ENCODE results near the gene APLNR. TPM values are rescaled to one million over a fixed set of nuclear protein-coding genes. Genes with fewer than 3 reads are reported as not detected.

APLNR gene
- polyA plus RNA-seq, 2 of the 4 experiments (the other 2 are of a cell fraction) = 0.08 to 0.14 TPM

- Histone ChIP-seq H3K27ac (no peak overlapping the region), H3K9me3 (0 out of 3 replicates have a peak, but pooled peaks cover 4% of the 10 kb centered on the region), H3K4me2 (no peak overlapping the region), H3K4me1 (no peaks in the 10 kb centered on the region), H3K4me3 (no peak overlapping the region)
- 66% methylated on average over 2 of the region's 2 CpGs for whole genome bisulfite sequencing (ENCODE audit: missing lambda C conversion rate)
- DNase-seq (ENCODE audit: low read depth in 1 of 2, low spot score in 1 of 2) (no peak), FAIRE-seq (no peak), ATAC-seq (no peak)
- TF ChIP-seq SMC3 (IDR thresholded peaks at IDR 0.05) = no peak
- no peak for TF ChIP-seq NR3C1 (IDR thresholded peaks at IDR 0.05)
- no peak for TF ChIP-seq ZFP36 (IDR thresholded peaks at IDR 0.05; ENCODE audit: borderline replicate concordance, partially characterized antibody)
- TF ChIP-seq HMGXB4 (CRISPR knock-in tag; IDR thresholded peaks at IDR 0.05; ENCODE audit: borderline replicate concordance) = no peak
- no peak for TF ChIP-seq ZSCAN20 (CRISPR knock-in tag; IDR thresholded peaks at IDR 0.05)
- TF ChIP-seq HES2 (IDR thresholded peaks at IDR 0.05) = no peak
- TF ChIP-seq RNF2 (IDR thresholded peaks at IDR 0.05; ENCODE audit: borderline replicate concordance, low read depth) = no peak
- no peak for TF ChIP-seq BCL3 (IDR thresholded peaks at IDR 0.05)
- no peak for TF ChIP-seq HOXB5 (CRISPR knock-in tag; IDR thresholded peaks at IDR 0.05)
- TF ChIP-seq HOXB13 (CRISPR knock-in tag; IDR thresholded peaks at IDR 0.05; ENCODE audit: low read depth) = no peak
- no peak for TF ChIP-seq POLR2A (IDR thresholded peaks at IDR 0.05; ENCODE audit: low read length)
- TF ChIP-seq E2F6 (IDR thresholded peaks at IDR 0.05; ENCODE audit: borderline replicate concordance, low read depth) = no peak
- no peak for TF ChIP-seq SREBF2 (IDR thresholded peaks at IDR 0.05)
- TF ChIP-seq TFCP2L1 (CRISPR knock-in tag; IDR thresholded peaks at IDR 0.05) = no peak
- TF ChIP-seq ESRRA (IDR thresholded peaks at IDR 0.05; ENCODE audit: borderline replicate concordance, low read length) = no peak
- no peak for TF ChIP-seq CHD2 (IDR thresholded peaks at IDR 0.05; ENCODE audit: low read length, partially characterized antibody)
- no peak for TF ChIP-seq GATA3 (IDR thresholded peaks at IDR 0.05; ENCODE audit: borderline replicate concordance)
- no peak for TF ChIP-seq FOXS1 (CRISPR knock-in tag; IDR thresholded peaks at IDR 0.05)
- TF ChIP-seq PBX3 (IDR thresholded peaks at IDR 0.05) = no peak
- ChIA-PET CTCF (interaction anchor here (0.9 to 1.2 kb wide), 3 partner anchors 8 to 51 kb away, joined by 3 read pairs; no protein-coding TSS in a partner anchor), POLR2A (interaction anchor here (1.6 kb wide), 1 partner anchor 9 kb away, joined by 3 read pairs; no protein-coding TSS in a partner anchor)
Measured at GRCh38 chr11:57197762-57198161, 39.3 kb downstream of the APLNR start.

GRCh38 chr11:57196596-57196995 is 40.5 kb downstream of the APLNR start:
- CTCF ChIA-PET = no interaction called here
- Histone ChIP-seq H3K4me2 (no peak overlapping the region), H3K4me1 (no peaks in the 10 kb centered on the region), H3K27ac (no peak overlapping the region), H3K4me3 (no peak overlapping the region), H3K9me3 (0 out of 3 replicates have a peak, but pooled peaks cover 4% of the 10 kb centered on the region)
- FAIRE-seq (no peak), ATAC-seq (no peak), DNase-seq (ENCODE audit: low read depth in 1 of 2, low spot score in 1 of 2) (no peak)
- TF ChIP-seq MAZ (IDR thresholded peaks at IDR 0.05; ENCODE audit: borderline replicate concordance, low read depth, low read length) (no peak), GATA3 (IDR thresholded peaks at IDR 0.05; ENCODE audit: borderline replicate concordance) (no peak), RARB (CRISPR knock-in tag; IDR thresholded peaks at IDR 0.05) (no peak), TP53 (CRISPR knock-in tag; IDR thresholded peaks at IDR 0.05) (no peak), HOXA7 (CRISPR knock-in tag; IDR thresholded peaks at IDR 0.05) (no peak), ZNF302 (CRISPR knock-in tag; IDR thresholded peaks at IDR 0.05) (no peak), RAD21 (conservative IDR thresholded peaks at IDR 0.05 in 1 of 2, IDR thresholded peaks at IDR 0.05 in 1 of 2) (no peak)
- POLR2A ChIA-PET = no interaction called here
- 89% methylated on average over 6 of the region's 6 CpGs for WGBS (ENCODE audit: missing lambda C conversion rate)

All from A549 (cell line).